ENCODE data around the gene RAMACL. TPM values are rescaled to one million over a fixed set of nuclear protein-coding genes. Genes with fewer than 3 reads are reported as not detected.
A peak's percentile ranks its signal among the peaks of the same experiment; 100 is the strongest.

Gene RAMACL
- total RNA-seq, 1 donor from 2014 or later = 1.2 TPM

GRCh38 chr6:166543603-166544295, 42.7 kb downstream of the RAMACL start:
- FAIRE-seq = no peak
- Histone ChIP-seq H3K27ac (ENCODE audit: low read depth, low read length) (no peak overlapping the region), H4K20me1 (ENCODE audit: insufficient read depth, low read length) (no peaks in the 10 kb centered on the region), H3K9me3 (ENCODE audit: insufficient read depth, low read depth, low read length) (no peaks in the 10 kb centered on the region), H3K27me3 (ENCODE audit: insufficient read depth, low read length) (no peaks in the 10 kb centered on the region), H3K4me1 (ENCODE audit: insufficient read depth, low read length) (peaks cover 4% of the 10 kb centered on the region), H3K4me3 (ENCODE audit: insufficient read depth, low read depth, low read length) (no peak overlapping the region), H2AFZ (ENCODE audit: low read depth, low read length) (no peak overlapping the region), H3K36me3 (ENCODE audit: insufficient read depth, low read length) (no peaks in the 10 kb centered on the region), H3K4me2 (ENCODE audit: low read length) (no peak overlapping the region), H3K9ac (ENCODE audit: low read length) (no peak overlapping the region), H3K79me2 (ENCODE audit: insufficient read depth, low read length) (peaks cover 5% of the 10 kb centered on the region)
- peaks cover 10% of the 10 kb centered on the region for H3K36me3 Mint-ChIP-seq (ENCODE audit: low read depth, unreplicated experiment)
- H3K9me3 Mint-ChIP-seq (ENCODE audit: unreplicated experiment) = no peaks in the 10 kb centered on the region
- peaks cover 26% of the 10 kb centered on the region for H3K4me1 Mint-ChIP-seq (ENCODE audit: low read depth, unreplicated experiment)
- TF ChIP-seq CTCF (IDR thresholded peaks at IDR 0.05; ENCODE audit: insufficient read depth, low read depth, low read length) (no peak), EZH2 (IDR thresholded peaks at IDR 0.05; ENCODE audit: insufficient read depth, low read length) (no peak)
- H3K27me3 Mint-ChIP-seq (ENCODE audit: low read depth, unreplicated experiment) = no peaks in the 10 kb centered on the region
- no peak for DNase-seq (ENCODE audit: low read depth)
- H3K4me3 Mint-ChIP-seq (ENCODE audit: unreplicated experiment) = no peak overlapping the region
- no peak overlapping the region for H3K27ac Mint-ChIP-seq (ENCODE audit: unreplicated experiment)

DNA sequence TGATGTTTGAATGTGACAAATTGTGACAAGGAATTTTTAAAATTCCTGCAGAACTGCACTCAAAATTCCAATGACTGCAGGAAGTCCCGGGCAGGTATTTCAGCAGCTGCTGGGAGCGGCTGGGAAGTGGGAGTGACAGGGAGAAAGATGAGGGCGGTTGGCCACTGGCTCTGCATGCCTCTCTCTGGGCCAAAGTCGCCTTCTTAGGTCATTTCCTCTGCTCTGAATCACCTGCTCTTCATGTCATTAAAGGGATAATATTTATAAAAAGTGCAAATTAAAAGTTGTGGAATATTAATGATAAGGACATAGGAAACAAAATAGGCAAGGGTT, 43.9 kb downstream of the RAMACL start:
- TF ChIP-seq CTCF (IDR thresholded peaks at IDR 0.05; ENCODE audit: insufficient read depth, low read depth, low read length) (no peak), EZH2 (IDR thresholded peaks at IDR 0.05; ENCODE audit: insufficient read depth, low read length) (no peak)
- peaks cover 4% of the 10 kb centered on the region for H3K4me1 ChIP-seq (ENCODE audit: insufficient read depth, low read length)

DNA sequence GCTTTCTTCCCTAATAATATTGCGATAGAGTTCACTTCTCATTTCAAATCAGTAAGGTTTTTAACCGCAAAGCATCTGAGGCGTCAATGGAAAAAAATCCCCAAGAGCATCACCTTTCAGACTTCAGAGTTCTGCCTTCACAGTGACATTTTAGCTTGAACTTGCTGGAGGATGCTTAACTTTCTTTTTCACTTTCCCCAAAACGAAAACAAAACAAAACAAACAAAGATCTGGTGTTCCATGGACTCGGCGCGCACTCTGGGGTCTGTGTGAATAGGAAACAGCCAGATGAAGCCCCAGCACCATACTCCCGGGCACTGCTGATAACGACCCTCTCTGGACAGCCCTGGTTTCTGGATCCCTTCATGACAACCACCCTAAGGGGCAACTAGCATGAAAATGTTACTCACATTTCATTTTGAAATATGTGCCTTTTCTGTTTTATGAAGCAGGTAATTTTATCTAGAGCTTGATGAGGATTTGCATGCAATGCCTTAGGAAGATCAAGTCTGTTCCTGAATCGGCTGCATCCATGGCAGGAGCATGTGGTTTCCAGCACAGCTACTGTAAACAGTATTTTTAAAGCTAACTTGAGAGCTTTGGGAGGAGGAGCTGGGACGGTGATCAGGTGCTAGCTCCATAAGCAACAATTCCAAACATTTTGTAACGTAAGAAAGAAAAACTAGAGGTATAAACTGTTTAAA, 44.5 kb downstream of the RAMACL start:
- H3K27ac Mint-ChIP-seq (ENCODE audit: unreplicated experiment) = peak overlapping the region; percentile 30

More for the DNA sequence above, 43.9 kb downstream of the RAMACL start:
- Histone ChIP-seq H3K27ac (ENCODE audit: low read depth, low read length) (no peak overlapping the region), H3K36me3 (ENCODE audit: insufficient read depth, low read length) (peaks cover 4% of the 10 kb centered on the region), H3K27me3 (ENCODE audit: insufficient read depth, low read length) (no peaks in the 10 kb centered on the region), H3K9me3 (ENCODE audit: insufficient read depth, low read depth, low read length) (no peaks in the 10 kb centered on the region), H3K4me2 (ENCODE audit: low read length) (peak overlapping the region; percentile 2), H4K20me1 (ENCODE audit: insufficient read depth, low read length) (no peaks in the 10 kb centered on the region), H2AFZ (ENCODE audit: low read depth, low read length) (no peak overlapping the region), H3K9ac (ENCODE audit: low read length) (no peak overlapping the region), H3K4me3 (ENCODE audit: insufficient read depth, low read depth, low read length) (no peak overlapping the region), H3K79me2 (ENCODE audit: insufficient read depth, low read length) (peaks cover 4% of the 10 kb centered on the region)
- Mint-ChIP-seq H3K4me3 (ENCODE audit: unreplicated experiment) (no peak overlapping the region), H3K36me3 (ENCODE audit: low read depth, unreplicated experiment) (peaks cover 14% of the 10 kb centered on the region), H3K27me3 (ENCODE audit: low read depth, unreplicated experiment) (no peaks in the 10 kb centered on the region), H3K27ac (ENCODE audit: unreplicated experiment) (peak overlapping the region; percentile 30), H3K9me3 (ENCODE audit: unreplicated experiment) (no peaks in the 10 kb centered on the region), H3K4me1 (ENCODE audit: low read depth, unreplicated experiment) (peaks cover 26% of the 10 kb centered on the region)
- FAIRE-seq (no peak), DNase-seq (ENCODE audit: low read depth) (peak; percentile 53)

More for the DNA sequence above, 44.5 kb downstream of the RAMACL start:
- Mint-ChIP-seq H3K4me1 (ENCODE audit: low read depth, unreplicated experiment) (peaks cover 26% of the 10 kb centered on the region), H3K9me3 (ENCODE audit: unreplicated experiment) (no peaks in the 10 kb centered on the region), H3K27me3 (ENCODE audit: low read depth, unreplicated experiment) (no peaks in the 10 kb centered on the region), H3K4me3 (ENCODE audit: unreplicated experiment) (no peak overlapping the region), H3K36me3 (ENCODE audit: low read depth, unreplicated experiment) (peaks cover 14% of the 10 kb centered on the region)
- Histone ChIP-seq H3K9me3 (ENCODE audit: insufficient read depth, low read depth, low read length) (no peaks in the 10 kb centered on the region), H3K4me1 (ENCODE audit: insufficient read depth, low read length) (peaks cover 4% of the 10 kb centered on the region), H2AFZ (ENCODE audit: low read depth, low read length) (no peak overlapping the region), H4K20me1 (ENCODE audit: insufficient read depth, low read length) (no peaks in the 10 kb centered on the region), H3K4me2 (ENCODE audit: low read length) (peak overlapping the region; percentile 2), H3K9ac (ENCODE audit: low read length) (no peak overlapping the region), H3K79me2 (ENCODE audit: insufficient read depth, low read length) (no peaks in the 10 kb centered on the region), H3K27me3 (ENCODE audit: insufficient read depth, low read length) (no peaks in the 10 kb centered on the region), H3K36me3 (ENCODE audit: insufficient read depth, low read length) (peaks cover 4% of the 10 kb centered on the region), H3K27ac (ENCODE audit: low read depth, low read length) (no peak overlapping the region), H3K4me3 (ENCODE audit: insufficient read depth, low read depth, low read length) (no peak overlapping the region)
- TF ChIP-seq EZH2 (IDR thresholded peaks at IDR 0.05; ENCODE audit: insufficient read depth, low read length) = no peak
- no peak for TF ChIP-seq CTCF (IDR thresholded peaks at IDR 0.05; ENCODE audit: insufficient read depth, low read depth, low read length)
- FAIRE-seq (no peak), DNase-seq (ENCODE audit: low read depth) (no peak)

Data from astrocyte (in vitro differentiated cells and primary cell).